WI38 (cell line): Measurements from ENCODE around the gene SYNJ2BP.
A peak's percentile ranks its signal among the peaks of the same experiment; 100 is the strongest.
"Not testable (repeated sequence)": the region's sequence is repeated elsewhere in the genome, so short reads cannot be mapped to it uniquely, and the experiment has no call there.

Experiments used
- H3K4me3 ChIP-seq: 2 replicates; pipeline ENCODE4 v1.5.1; 2011; ENCODE audit warnings: low read depth, mild to moderate bottlenecking, control low read depth, low read length
- CTCF ChIP-seq: IDR thresholded peaks from 2 replicates; pipeline ENCODE4 v1.5.1; 2012; ENCODE audit warnings: low read depth, mild to moderate bottlenecking, control low read depth, low read length

SYNJ2BP gene

GRCh38 chr14:70416725-70417349, at the start of gene SYNJ2BP:
Gene SYNJ2BP, minus strand, starts transcription at chr14:70417090. Its CDS starts 127 bp downstream, at chr14:70416963.
- peak within 1 kb of the TSS; percentile 98 for H3K4me3 ChIP-seq
- TF ChIP-seq CTCF = no peak

GRCh38 chr14:70454731-70455130, 37.8 kb upstream of the SYNJ2BP start:
- H3K4me3 ChIP-seq = no peak overlapping the region
- TF ChIP-seq CTCF = no peak

- no peak within 1 kb of the TSS for H3K4me3 ChIP-seq
These were observed 35.0 kb upstream of the SYNJ2BP start, which contains the start of gene ADAM21 for GRCh38 chr14:70451874-70452273. Gene ADAM21, plus strand, starts transcription at chr14:70452174. Its CDS starts 5,326 bp downstream, at chr14:70457500.

GRCh38 chr14:70448633-70449340, 31.9 kb upstream of the SYNJ2BP start:
- H3K4me3 ChIP-seq = no peak overlapping the region
- no peak for TF ChIP-seq CTCF

More at GRCh38 chr14:70451874-70452273, 35.0 kb upstream of the SYNJ2BP start, which contains the start of gene ADAM21:
- no peak for TF ChIP-seq CTCF

GRCh38 chr14:70442750-70443149, 25.9 kb upstream of the SYNJ2BP start:
- no peak overlapping the region for H3K4me3 ChIP-seq
- no peak for TF ChIP-seq CTCF

GRCh38 chr14:70441641-70442040, 24.8 kb upstream of the SYNJ2BP start:
- no peak overlapping the region for H3K4me3 ChIP-seq
- TF ChIP-seq CTCF = no peak

- TF ChIP-seq CTCF = no peak
- no peak overlapping the region for H3K4me3 ChIP-seq
These were observed 20.0 kb upstream of the SYNJ2BP start for GRCh38 chr14:70436867-70437266.

- H3K4me3 ChIP-seq = not testable (repeated sequence)
These were observed 9.7 kb upstream of the SYNJ2BP start for GRCh38 chr14:70426555-70426954.
